Measurements from ENCODE around the gene MAEA.

GRCh38 chr4:1325681-1326635 lies 36.3 kb downstream of the MAEA start:
- no peak for TF ChIP-seq GATA3 (IDR thresholded peaks at IDR 0.05; ENCODE audit: low read depth, low read length)
- TF ChIP-seq GATA2 (IDR thresholded peaks at IDR 0.05; ENCODE audit: low read depth, low read length): no peak
